A673 (cell line): Measurements from ENCODE around the gene SPAG16.
"Not testable (repeated sequence)": the region's sequence is repeated elsewhere in the genome, so short reads cannot be mapped to it uniquely, and the experiment has no call there.

ENCODE experiments used
- CTCF ChIP-seq: fragments of 300-800, 200-600 bp; sonication (generic); conservative IDR thresholded peaks from 2 replicates; pipeline ENCODE4 v1.5.1; 2017; ENCODE audit warnings: low read depth, mild to moderate bottlenecking, antibody characterized with exemption, low read length, moderate library complexity, mixed read lengths
- EZH2 ChIP-seq: fragments of 200-600 bp; sonication (generic); IDR thresholded peaks from 2 replicates; pipeline ENCODE4 v1.6.1; 2017; ENCODE audit warnings: borderline replicate concordance, low read depth, mild to moderate bottlenecking, mixed read lengths, antibody characterized with exemption, low read length; ENCODE audit not compliant: poor library complexity, severe bottlenecking

- not testable (repeated sequence) for TF ChIP-seq CTCF, EZH2
These were observed 417.1 kb downstream of the SPAG16 start for GRCh38 chr2:213701365-213701764.
